Epithelial cell of prostate (primary cell): ENCODE results near the gene FBXL13.
"Not testable (repeated sequence)": the region's sequence is repeated elsewhere in the genome, so short reads cannot be mapped to it uniquely, and the experiment has no call there.

ENCODE experiments used
- DNase-seq: peaks from one replicate; pipeline ENCODE4 v3.0.0-alpha.2; 2011; ENCODE audit warnings: low read depth, low spot score
- H3K27ac ChIP-seq: fragments of 450-650 bp; 2 replicates; pipeline ENCODE4 v1.5.1; 2017; ENCODE audit warnings: mild to moderate bottlenecking

Gene FBXL13

GRCh38 chr7:102794567-102794966 lies 280.0 kb downstream of the FBXL13 start:
- H3K27ac ChIP-seq, DNase-seq: not testable (repeated sequence)

GRCh38 chr7:102791831-102792230 lies 282.8 kb downstream of the FBXL13 start:
- not testable (repeated sequence) for H3K27ac ChIP-seq, DNase-seq

DNA sequence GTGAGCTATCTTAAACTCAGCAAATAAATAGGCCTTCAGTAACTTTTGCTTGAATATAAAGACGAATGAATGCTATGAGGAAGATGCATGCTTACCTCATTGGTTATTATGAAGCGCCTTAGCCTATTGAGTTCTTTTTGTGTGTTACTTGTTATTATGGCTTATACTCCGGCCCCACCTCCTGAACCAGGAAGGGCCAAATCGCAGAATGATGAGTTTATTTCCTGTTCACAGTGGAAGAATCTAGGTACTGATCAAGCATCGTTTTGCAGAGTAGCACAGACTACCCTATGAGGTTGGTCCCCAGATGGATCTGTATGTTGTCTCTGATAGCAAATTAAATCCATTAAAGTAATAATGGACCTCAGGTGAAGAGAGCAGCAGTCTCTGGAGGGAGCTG lies 283.2 kb downstream of the FBXL13 start:
- DNase-seq, H3K27ac ChIP-seq: not testable (repeated sequence)

DNA sequence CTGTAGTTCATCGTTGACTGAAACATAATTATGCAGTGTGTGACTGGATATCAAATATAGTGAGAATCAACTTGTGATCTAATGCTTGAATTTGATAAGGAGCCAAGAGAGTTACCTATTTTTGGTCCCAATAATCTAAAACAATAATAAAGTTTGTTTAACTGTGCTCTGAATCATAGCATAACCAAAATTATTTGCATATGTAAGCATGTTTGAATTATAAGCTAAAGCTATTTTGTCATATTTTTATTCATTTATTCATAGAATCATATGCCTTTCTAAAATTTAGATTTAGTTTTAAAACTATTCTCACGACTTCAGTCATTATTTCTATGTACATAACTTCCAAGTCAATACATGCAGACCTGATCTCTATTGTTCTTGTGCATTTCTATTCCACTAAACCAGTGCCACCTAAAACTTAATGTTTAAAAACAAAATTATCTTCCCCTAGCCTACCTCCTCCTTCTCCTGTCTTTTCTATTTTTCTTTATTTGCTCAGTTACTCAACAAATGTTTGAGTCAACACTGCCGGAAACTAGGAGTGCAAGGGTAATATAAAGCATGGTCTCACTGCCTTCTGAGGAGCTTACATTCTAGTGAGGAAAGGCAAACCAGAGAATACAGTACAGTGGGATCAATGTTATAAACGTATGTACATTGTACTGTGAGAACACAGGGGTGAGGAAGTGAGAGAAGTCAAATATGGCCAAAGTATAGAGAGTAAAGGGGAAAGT lies 284.1 kb downstream of the FBXL13 start:
- DNase-seq, H3K27ac ChIP-seq: not testable (repeated sequence)

GRCh38 chr7:102788770-102789169 lies 285.8 kb downstream of the FBXL13 start:
- not testable (repeated sequence) for DNase-seq

GRCh38 chr7:102780926-102781325 lies 293.7 kb downstream of the FBXL13 start:
- DNase-seq, H3K27ac ChIP-seq: not testable (repeated sequence)

More at GRCh38 chr7:102788770-102789169, 285.8 kb downstream of the FBXL13 start:
- H3K27ac ChIP-seq = not testable (repeated sequence)

DNA sequence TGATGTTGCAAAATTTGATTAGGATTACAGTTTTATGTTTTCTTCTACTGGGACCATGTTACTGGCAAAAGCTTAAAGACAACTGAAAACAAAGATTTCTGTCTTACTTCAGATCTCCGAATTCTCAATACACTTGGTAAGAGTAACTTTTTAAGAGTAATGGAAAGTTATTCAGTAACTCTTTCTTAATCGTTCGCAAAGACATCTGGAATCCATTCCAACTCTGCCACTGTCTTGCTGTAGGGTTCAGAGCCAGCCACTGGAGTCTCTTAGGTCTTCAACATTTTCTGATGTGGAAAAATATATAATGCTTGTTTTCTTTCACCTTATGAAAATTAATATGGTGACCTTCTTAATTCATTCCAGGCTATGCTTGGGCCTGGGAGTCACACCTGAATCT lies 295.9 kb downstream of the FBXL13 start:
- not testable (repeated sequence) for H3K27ac ChIP-seq, DNase-seq

- not testable (repeated sequence) for H3K27ac ChIP-seq, DNase-seq
Measured at GRCh38 chr7:102776217-102776616, 298.4 kb downstream of the FBXL13 start.

DNA sequence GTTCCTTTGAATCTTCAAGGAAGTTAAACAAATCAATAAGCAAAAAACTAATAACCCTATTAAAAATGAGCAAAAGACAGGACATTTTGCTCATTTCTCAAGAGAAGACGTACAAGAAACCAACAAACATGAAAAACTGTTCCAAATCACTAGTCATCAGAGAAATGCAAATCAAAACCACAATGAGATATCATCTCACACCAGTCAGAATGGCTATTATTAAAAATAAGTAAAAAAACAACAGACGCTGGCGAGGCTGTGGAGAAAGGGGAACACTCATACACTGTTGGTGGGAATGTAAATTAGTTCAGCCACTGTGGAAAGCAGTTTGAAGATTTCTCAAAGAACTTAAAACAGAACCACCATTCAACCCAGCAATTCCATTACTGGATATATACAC lies 304.1 kb downstream of the FBXL13 start:
- not testable (repeated sequence) for H3K27ac ChIP-seq

GRCh38 chr7:102769657-102770192 lies 304.9 kb downstream of the FBXL13 start:
- not testable (repeated sequence) for DNase-seq, H3K27ac ChIP-seq

More for the DNA sequence above, 304.1 kb downstream of the FBXL13 start:
- not testable (repeated sequence) for DNase-seq

DNA sequence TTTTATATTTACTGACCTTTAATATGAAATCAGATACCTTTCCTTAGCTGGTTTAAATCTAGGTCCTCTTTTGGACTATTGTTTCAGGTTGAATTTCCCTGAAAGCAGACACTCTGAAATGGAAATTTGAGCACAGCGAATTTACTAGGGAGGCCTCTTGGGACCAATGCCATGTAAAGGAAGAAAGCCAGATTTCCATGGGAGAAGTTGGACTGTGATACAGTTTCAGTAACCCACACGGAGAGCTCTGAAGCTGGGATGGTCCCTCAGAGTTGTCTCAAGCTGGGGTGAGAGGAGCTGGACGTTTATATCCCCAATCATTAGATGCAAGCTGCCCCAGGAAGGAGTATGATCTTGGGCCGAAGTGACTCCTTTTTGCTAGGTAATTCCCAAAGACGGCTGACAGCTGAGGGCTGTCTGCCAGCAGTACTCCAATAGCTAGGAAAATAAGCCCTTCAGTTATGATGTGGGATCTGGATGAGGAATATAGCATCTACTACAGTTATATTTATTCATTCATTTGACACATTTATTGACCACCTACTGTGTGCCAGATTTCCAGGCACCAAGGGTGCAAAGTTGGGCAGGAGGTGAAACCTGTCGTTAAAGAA lies 311.2 kb downstream of the FBXL13 start:
- not testable (repeated sequence) for DNase-seq, H3K27ac ChIP-seq
